Ramos (cell line): ENCODE results near the gene IL1RAP.
"Not testable (repeated sequence)": the region's sequence is repeated elsewhere in the genome, so short reads cannot be mapped to it uniquely, and the experiment has no call there.

Experiments used
- in situ Hi-C: fragments of 300-500 bp; cut with MboI; formaldehyde crosslinking; loops from one replicate; pipeline ENCODE4 v1.14.3; 2022; ENCODE audit warnings: low sequenced_read_pairs; ENCODE audit not compliant: unreplicated experiment

IL1RAP gene

DNA sequence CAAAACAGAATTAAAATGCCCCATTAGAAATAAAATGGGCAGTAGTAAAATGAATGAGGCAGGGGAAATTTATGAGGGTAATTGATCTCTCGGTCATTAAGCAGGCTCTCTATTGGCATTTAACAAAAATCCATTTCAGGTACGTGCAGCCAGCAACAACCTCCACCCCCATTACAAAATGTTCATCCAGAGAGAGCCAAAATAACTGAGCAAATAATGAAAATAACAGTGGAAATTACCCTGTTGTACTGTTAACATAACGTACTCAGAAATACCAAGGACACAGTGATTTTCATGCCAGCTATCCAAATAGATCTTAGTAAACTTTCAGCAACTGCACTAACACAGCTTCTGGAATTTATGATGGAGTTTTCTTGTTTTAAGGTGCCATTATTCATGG is 127.7 kb downstream of the IL1RAP start:
- in situ Hi-C loops: no loop called here

DNA sequence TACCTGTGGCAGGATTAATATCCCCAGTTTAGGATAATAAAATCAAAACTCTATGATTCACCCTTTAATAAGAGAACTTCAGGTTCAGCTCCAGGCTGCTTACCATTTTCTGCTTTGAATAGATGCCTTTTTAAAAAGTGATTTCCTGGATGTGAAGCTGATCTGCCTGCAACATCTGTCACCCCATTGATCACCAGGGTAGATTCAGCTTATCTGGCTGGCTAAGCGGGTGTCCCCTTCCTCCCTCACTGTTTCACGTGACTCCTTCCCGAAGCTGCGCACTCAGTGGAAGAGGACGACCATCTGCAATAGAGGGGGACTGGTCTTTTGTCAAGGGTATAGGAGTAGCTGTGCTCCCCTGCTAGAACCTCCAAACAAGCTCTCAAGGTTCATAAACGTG is 128.1 kb downstream of the IL1RAP start:
- in situ Hi-C loops: no loop called here

DNA sequence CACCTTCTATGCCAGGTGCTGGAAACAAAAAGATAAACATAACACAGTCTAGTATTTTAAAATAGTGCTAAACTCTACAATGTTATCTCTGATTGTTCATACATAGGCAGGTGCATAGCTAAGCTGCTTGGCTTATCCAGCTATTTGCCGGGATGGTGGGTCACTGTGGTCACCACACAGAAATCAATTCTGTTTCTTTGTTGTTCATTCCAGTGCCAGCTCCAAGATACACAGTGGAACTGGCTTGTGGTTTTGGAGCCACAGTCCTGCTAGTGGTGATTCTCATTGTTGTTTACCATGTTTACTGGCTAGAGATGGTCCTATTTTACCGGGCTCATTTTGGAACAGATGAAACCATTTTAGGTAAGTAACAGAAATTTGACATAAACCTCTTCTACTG is 130.2 kb downstream of the IL1RAP start:
- in situ Hi-C loops: no loop called here

DNA sequence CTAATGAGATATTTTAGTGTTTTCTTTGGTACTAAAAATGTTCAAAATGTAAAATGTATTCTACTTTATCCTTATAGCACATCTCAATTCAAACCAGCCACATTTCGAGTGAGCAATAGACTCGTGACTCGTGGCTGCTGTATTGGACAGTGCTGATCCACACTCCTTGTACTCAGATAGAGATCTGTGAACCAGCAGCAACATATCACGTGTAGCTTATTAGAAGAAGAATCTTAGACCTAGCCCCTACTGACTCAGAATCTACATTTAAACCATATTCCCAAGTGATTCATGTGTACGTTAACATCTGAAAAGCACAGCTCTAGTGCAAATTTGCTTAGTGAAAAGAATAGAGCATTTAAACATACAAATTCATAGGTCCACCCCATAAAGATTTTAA is 130.9 kb downstream of the IL1RAP start:
- in situ Hi-C loops: no loop called here

DNA sequence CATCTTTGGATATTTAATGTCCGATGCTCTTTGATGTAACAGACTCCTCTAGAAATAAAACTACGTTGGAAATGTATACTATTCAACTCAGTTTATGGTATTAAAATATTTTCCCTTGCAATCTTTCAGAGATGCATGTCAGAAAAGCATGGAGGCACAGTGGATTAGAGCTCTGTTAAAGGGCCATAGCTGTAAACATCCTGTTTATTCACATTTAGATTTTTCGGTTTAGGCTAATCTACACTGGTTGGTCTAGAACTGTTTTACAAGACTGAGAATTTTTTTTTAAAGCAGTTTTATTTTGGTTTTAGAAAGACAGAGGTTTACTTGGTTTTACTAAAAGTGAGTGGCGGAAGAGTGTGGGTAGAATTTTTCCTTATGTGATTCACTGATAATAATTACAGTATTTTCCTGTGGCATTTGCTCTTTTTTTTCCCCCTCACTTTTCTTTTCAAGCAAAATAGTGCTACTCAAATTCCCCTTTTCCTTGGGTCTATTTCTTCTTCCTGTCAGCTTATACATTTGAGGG is 132.1 kb downstream of the IL1RAP start:
- in situ Hi-C loops: no loop called here

DNA sequence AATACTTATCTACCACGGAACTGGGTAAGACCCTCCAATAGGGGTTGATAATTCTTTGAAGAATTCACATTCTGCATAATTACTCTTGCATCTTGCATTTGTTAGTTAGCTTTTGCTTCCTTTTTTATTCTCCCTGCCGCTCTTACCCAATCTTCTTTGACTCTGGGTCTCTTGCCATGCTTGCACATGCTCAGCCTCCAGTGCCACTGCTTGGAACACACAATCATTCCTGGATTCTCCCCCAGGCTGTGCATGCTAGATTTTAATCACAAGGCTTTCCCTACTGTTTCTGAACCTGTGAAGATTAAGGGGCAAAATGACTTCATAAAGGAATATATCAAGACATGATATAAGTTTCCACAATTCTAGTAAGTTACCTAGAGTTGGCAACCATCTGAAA is 133.1 kb downstream of the IL1RAP start:
- in situ Hi-C loops: no loop called here

DNA sequence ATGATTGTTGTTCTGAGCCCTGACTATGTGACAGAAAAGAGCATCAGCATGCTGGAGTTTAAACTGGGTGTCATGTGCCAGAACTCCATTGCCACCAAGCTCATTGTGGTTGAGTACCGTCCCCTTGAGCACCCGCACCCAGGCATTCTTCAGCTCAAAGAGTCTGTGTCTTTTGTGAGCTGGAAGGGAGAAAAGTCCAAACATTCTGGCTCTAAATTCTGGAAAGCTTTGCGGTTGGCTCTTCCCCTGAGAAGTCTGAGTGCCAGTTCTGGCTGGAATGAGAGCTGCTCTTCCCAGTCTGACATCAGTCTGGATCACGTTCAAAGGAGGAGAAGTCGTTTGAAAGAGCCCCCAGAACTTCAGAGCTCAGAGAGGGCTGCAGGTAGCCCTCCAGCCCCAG is 142.0 kb downstream of the IL1RAP start:
- in situ Hi-C loops: no loop called here

DNA sequence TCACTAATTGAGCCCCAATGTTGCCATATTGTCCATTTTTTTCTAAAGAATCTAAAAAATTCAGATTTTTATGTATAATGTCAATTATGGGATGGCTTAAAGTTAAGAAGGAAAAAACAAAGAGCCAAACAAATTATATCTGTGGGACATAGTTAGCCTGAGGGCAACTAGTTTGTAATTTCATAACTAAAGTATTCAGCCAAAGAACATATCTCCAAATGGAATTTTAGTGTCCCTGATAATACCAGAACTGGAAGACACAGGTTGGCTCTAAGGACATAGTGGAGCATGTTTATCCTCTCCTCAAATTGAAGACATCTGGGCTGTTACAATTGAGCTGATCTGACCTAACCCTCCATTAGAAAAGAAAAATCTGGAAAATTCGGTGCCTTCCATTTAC is 144.2 kb downstream of the IL1RAP start:
- in situ Hi-C loops: no loop called here

DNA sequence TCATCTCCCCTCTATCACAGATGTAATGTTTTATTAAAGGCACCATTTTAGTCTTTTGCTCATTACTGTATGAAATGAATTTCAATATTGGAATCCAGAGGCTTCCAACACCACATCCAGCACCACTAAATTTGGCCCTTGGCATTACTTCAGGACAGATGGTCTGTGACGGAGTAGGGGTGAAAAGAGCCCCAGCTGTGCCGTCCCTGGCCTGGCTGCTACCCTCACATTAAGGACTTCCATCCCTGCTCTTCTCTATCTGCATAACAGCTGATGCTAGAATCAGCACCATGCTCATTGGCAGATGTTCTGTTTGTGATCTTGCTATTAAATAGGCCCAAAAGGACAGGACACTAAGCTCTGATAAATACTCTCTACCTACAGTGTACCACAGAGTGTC is 152.9 kb downstream of the IL1RAP start:
- in situ Hi-C loops: no loop called here

DNA sequence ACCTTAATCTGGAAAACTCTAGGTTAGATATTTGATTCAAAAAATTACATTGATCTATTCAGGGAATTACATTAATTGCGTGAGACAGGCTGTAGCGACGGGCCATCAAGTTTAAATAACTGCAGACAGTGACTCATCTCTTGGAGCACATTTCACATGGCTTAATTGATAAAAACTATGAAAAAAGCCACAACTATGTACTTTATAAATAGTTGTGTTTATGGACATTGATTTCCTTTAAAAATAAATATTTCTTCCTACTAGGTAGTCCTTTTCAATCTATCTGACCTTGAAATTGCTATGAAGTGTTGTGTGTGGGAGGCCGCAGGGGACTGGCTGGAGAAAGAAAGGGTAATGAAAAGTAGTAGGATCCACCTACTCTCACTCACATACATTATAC is 157.8 kb downstream of the IL1RAP start:
- in situ Hi-C loops: no loop called here

DNA sequence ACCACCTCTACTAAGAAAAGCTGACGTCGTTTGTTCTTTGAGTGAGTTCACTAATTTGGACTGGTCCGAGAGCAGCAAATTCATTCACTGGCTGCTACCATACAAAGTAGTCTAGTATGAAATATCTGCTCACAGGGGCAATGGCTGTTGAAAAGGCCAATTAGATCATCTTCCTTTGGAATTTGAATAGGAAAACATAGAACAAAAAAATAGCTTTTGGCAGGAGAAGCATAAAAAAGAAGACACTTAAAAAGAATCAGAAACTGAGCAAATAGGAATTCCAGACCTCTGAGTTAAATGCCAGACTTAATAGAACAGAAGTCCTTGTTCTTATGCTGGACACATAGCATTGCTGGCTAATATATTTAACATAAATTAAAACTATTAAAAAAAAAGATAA is 159.3 kb downstream of the IL1RAP start:
- in situ Hi-C loops: no loop called here

DNA sequence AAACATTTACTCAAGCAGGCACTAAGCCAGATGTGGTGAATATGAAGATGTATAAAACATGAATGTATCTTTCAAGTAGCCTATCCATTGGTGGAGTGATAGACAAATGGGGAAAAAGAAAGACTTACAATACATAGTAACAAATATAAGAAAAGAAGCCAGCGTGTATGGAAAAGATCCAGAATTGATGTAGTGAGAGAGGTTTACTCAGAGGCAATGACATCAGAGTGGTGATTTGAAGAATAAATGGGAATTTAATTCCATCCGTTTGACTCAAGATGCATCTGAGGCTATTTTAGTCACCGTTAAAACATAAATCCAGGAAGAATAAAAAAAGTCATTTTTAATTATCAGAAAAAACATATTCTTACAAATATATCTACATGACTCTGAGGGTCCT is 162.6 kb downstream of the IL1RAP start:
- in situ Hi-C loops: no loop called here

DNA sequence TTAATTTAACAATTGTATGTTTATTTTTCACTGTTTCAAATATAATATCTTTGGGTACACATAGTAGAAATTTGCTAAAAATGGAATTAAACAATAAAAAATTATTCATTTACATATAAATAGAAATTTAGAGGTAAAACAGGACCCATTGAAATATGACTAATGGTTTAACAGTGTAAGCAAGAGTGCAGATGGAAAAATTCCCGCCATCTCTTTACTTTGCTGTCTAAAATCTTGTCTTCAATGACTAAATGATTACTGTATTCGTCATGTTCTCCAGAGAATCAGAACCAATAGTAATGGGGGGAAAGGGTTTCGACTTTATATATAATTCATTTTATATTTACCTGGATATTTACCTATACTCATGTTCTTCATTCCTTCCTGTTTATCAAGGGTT is 163.1 kb downstream of the IL1RAP start:
- in situ Hi-C loops: no loop called here

DNA sequence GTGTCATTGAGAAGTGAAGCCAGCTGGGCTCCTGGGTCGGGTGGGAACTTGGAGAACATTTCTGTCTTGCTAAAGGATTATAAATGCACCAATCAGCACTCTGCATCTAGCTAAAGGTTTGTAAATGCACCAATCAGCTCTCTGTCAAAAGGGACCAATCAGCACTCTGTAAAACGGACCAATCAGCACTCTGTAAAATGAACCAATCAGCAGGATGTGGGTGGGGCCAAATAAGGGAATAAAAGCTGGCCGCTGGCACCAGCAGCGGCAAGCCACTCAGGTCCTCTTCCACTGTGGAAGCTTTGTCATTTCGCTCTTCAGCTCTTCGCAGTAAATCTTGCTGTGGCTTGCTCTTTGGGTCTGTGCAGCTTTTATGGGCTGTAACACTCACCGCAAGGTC is 164.0 kb downstream of the IL1RAP start:
- in situ Hi-C loops: not testable (repeated sequence)

DNA sequence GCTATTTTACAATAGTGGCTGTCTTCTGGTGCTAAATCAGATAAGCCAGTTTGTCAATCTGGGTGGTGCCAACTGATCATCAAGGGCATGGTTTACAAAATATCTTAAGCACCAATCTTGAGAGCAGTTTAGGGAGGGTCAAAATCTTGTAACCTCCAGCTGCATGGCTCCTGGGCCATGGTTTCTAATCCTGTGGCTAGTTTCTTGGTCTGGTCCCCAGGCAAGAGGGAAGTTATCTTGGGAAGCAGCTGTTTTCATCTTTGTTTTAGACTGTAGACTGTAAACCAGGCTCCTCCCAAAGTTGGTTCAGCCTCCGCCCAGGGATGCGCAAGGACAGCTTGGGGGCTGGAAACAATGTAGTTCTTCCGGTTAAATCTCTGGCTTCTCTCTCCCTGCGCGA is 166.8 kb downstream of the IL1RAP start:
- in situ Hi-C loops: no loop called here

DNA sequence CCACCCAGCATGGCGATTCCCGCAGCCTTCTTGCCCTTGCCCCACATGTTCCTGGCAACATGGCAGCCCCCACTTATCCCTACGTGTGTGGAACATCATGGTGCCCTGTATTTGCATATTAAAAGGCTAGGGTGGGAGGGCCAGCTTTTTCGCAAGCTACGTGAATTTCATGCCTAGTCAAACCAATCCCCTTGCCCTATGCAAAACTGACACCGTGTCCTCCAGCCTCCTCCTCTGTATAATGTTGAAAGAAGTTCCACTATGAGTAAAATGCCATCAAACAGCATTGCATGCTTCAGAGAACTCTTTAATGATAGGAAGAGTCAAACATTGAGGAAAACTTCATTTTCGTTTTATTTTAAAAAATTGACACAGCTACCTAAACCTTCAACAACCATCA is 170.9 kb downstream of the IL1RAP start:
- in situ Hi-C loops: no loop called here

DNA sequence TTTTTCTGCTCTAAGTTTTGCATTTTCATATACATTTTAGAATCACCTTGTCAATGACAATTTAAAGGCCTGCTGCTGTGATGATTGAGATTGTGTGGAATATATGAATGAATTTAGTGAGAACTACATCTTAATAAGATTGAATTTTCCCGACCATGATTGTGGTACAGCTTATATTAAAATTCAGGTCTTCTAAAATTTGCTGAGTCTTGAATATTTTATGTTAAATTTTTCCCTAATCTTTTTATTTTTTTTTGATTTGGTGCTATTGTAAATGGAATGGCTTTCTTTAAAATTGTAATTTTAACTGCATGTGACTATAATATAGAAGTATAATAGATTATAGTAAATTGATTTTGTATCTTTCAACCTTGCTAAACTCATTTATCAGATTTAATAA is 172.1 kb downstream of the IL1RAP start:
- in situ Hi-C loops: no loop called here

DNA sequence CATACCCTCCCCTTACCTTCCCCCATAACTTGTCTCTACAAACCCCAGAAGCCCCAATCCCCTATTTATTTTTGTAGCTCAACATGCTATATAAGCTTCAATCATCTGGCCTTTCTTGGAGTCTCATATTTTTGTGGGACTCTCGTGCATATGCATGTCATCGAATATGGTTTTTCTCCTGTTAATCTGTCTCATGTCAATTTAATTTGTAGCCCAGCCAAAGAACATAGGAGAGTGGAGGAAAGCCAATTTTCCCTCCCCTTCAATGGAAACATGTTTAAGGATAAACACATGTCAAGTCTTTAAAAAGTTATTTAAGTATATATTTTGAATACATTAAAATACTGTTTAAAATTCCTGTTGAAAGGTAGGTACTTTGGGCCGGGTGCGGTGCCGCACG is 176.4 kb downstream of the IL1RAP start:
- in situ Hi-C loops: no loop called here

DNA sequence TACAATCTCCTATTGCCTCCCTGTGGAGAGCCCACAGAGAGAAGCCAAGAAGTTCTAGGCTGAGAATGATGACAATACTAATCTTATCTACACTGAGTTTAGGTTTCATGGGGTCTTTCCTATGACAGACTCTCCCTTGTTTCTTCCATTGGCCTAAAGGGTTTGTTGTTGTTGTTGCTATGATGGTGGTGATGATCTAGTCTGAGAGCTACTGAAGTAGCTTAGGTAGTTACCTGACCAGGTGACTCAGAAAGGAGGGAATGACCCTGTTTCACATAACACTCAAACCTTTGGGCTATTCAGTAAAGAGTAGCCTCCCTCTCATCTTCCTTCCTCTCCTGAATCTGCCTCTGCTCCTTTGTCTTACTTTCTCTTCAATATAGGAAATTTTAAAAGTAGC is 178.4 kb downstream of the IL1RAP start:
- in situ Hi-C loops: no loop called here

DNA sequence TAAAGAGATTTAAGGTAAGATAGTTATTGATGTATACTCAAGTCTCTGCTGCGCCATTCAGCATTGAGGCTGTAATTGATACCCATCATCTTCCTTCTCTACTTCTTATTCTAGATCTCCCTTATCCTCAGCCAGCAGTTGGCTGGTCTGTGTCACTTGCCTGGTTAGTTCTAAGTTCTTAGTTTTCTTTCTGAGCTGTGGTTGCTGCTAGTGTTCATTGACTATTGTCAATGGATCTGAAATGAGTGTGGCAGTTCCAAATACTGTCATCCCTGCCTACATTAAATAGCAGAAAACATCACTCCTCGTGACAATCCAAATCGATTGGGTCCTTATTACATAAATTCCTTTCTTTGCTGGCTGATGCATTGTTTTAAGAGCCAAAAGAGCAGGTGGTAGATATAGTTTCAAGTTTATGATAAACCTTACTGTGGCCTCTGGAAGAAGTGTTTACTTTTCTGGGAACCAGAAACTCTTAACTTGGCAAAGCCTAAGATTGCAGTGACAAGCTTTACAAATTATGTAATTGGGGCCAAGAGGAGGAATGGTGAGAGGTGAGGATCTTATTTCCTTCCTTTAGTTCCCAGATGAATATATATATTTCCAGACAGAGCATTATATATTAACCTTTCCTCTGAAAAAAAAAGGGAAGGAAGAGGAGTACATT is 180.6 kb downstream of the IL1RAP start:
- in situ Hi-C loops: no loop called here

DNA sequence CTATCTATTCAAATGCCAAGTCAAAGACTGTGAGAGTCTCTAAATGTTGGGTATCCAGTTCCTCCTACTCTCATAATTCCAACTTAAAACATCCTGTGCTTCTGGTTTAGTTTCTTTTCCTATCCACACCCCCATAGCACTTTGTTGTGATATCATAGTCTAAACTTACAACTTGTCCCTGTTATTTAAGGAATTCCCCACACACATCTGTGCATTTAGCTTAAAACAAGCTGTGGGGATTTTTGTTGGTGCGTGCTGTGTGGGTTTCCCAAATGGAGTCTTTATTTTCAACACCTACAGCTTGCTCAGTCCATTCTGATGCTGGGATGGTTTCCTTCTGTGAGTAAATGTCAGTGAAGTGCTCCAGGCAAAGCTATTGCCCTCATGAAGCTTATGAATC is 181.3 kb downstream of the IL1RAP start:
- in situ Hi-C loops: no loop called here

DNA sequence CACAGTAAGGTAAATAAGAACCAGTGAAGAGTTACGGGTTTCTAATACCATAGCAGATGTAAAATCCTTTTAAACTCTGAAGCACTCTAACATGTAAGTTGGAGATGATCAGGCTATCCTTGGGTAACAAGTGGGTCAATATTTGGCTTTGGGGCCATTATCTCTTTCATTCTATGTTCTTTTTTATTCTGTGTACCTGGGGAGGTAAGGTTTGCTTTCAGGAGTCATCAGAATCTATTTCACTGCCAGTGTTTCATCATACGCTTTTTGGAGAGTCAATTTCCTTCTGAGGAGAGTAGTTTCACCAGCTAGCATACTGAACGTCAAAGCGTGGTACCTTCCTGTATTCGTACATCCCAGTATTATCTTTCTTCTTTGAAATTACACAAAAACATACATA is 182.1 kb downstream of the IL1RAP start:
- in situ Hi-C loops: no loop called here
